Left lung (tissue), 10 donors: Measurements from ENCODE around the gene HOXB1. TPM values are rescaled to one million over a fixed set of nuclear protein-coding genes. Genes with fewer than 3 reads are reported as not detected.
A peak's percentile ranks its signal among the peaks of the same experiment; 100 is the strongest.

Source experiments
- ATAC-seq: fragments of 200-7000 bp; cut with Tn5 transposase; one replicate; pipeline ENCODE4 v1.9.1; 2020; ENCODE audit warnings: moderate library complexity
- DNase-seq, 4 donors: peaks; one replicate each; pipeline ENCODE4 v3.0.0-alpha.2; 2013 to 2020
- H3K27ac ChIP-seq, 2 donors: fragments of 200-600 bp; sonication (generic) in 1 of 2; one replicate each; pipeline versions ENCODE4 v1.5.0 to v1.8.0; 2020 to 2021
- H3K27me3 ChIP-seq, 2 donors: fragments of 200-600 bp; sonication (generic) in 1 of 2; one replicate each; pipeline versions ENCODE4 v1.5.0 to v1.8.0; 2020 to 2021
- H3K36me3 ChIP-seq, 2 donors: fragments of 200-600 bp; sonication (generic) in 1 of 2; one replicate each; pipeline versions ENCODE4 v1.5.0 to v1.8.0; 2020 to 2021
- H3K4me1 ChIP-seq, 2 donors: fragments of 200-600 bp; one replicate each; pipeline ENCODE4 v1.8.0; 2021
- H3K4me3 ChIP-seq, 2 donors: fragments of 200-600 bp; sonication (generic) in 1 of 2; one replicate each; pipeline versions ENCODE4 v1.5.0 to v1.8.0; 2020 to 2021; ENCODE audit warnings: mild to moderate bottlenecking in 1 of 2
- H3K9me3 ChIP-seq, 2 donors: fragments of 200-600 bp; sonication (generic) in 1 of 2; one replicate each; pipeline versions ENCODE4 v1.5.0 to v1.8.0; 2020 to 2021
- intact Hi-C, 2 donors: fragments of 100-400 bp; cut with DNase I; formaldehyde crosslinking; loops; one replicate each; pipeline versions ENCODE4 v1.11.2 to v1.14.2; 2022
- polyA plus RNA-seq, 6 donors: library from polyadenylated mRNA; unstranded; fragments of 120-200 nt; gene quantifications; one replicate each; pipeline ENCODE4 v1.2.1, GENCODE V29; 2013; ENCODE audit not compliant: insufficient read length in 6 of 6
- total RNA-seq, 2 donors: library from RNA; stranded (reverse); fragmentation: NEBNext Ultra II Directional; extraction: Animal tissue kit (Norgen Biotek cat#: 25700); gene quantifications; one replicate each; pipeline ENCODE4 v1.2.1, GENCODE V29; 2021
- TF ChIP-seq, protein P1 (sequence below), 2 donors: fragments of 200-600 bp; sonication (generic) in 1 of 2; IDR thresholded peaks; one replicate each; pipeline versions ENCODE4 v1.5.0 to v1.8.0; 2021; ENCODE audit warnings: antibody characterized with exemption in 2 of 2
- donor health status: DM: no; HTN: yes; CAD: no.
- donor health status: DM: no; HTN: no; CAD: no.

Gene HOXB1
- total and polyA plus RNA-seq, 8 donors = 0.09 to 0.39 (median 0.10) TPM; not detected in 3

DNA sequence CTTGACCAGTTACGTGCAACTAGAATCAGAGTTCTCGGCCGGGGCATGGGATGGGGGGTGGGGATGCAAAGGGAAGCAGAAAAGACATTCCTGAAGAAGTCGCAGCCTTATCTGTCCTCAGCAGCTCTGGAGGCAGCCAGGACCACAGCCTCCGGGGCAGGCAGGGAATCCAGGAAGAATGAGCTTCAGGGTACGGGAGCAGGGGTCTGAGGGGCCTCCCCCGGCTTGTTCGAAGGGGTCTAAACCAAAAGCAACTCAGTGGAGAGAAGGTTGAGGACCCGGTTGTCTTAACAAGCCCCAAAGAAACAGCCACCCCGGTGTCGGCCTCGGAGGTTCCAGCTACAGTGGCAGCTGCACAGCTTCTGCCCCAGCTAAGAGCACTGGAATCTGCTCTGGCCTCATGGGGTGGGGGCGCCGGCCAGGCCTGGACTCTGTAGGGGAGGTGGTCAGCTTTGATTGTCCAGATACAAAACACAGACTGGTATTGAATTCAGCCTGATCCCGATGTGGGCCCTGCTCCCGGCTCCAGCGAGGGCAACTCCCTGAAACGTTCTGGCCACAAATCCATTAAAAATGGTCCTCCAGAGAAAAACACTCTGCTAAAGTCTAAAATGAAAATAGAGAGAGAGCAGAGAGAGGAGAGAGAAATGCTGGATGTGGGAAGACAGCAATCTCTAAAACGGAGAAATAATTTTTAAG lies 39.7 kb upstream of the HOXB1 start:
- Histone ChIP-seq H3K4me1 (peaks cover 3 to 23% of the 10 kb centered on the region in 2 donors), H3K36me3 (no peaks in the 10 kb centered on the region), H3K27ac (peak overlapping the region; percentile 31 to 95), H3K9me3 (no peaks in the 10 kb centered on the region), H3K27me3 (peaks cover 46 to 100% of the 10 kb centered on the region in 2 donors), H3K4me3 (peak overlapping the region in 1 of 2 donors; percentile 5)
- intact Hi-C loops = no loop called here
- no peak for DNase-seq
- ATAC-seq = no peak
- TF ChIP-seq, protein P1, sequence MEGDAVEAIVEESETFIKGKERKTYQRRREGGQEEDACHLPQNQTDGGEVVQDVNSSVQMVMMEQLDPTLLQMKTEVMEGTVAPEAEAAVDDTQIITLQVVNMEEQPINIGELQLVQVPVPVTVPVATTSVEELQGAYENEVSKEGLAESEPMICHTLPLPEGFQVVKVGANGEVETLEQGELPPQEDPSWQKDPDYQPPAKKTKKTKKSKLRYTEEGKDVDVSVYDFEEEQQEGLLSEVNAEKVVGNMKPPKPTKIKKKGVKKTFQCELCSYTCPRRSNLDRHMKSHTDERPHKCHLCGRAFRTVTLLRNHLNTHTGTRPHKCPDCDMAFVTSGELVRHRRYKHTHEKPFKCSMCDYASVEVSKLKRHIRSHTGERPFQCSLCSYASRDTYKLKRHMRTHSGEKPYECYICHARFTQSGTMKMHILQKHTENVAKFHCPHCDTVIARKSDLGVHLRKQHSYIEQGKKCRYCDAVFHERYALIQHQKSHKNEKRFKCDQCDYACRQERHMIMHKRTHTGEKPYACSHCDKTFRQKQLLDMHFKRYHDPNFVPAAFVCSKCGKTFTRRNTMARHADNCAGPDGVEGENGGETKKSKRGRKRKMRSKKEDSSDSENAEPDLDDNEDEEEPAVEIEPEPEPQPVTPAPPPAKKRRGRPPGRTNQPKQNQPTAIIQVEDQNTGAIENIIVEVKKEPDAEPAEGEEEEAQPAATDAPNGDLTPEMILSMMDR (IDR thresholded peaks at IDR 0.05) = no peak

- TF ChIP-seq, protein P1 (IDR thresholded peaks at IDR 0.05) = no peak
- Histone ChIP-seq H3K9me3 (no peaks in the 10 kb centered on the region), H3K27ac (peak overlapping the region; percentile 31 to 95), H3K4me1 (peaks cover 3 to 19% of the 10 kb centered on the region in 2 donors), H3K36me3 (no peaks in the 10 kb centered on the region), H3K4me3 (no peak overlapping the region), H3K27me3 (peaks cover 46 to 100% of the 10 kb centered on the region in 2 donors)
- intact Hi-C loops = no loop called here
- no peak for ATAC-seq
- no peak for DNase-seq
These were observed 39.0 kb upstream of the HOXB1 start for GRCh38 chr17:48569674-48570324.

DNA sequence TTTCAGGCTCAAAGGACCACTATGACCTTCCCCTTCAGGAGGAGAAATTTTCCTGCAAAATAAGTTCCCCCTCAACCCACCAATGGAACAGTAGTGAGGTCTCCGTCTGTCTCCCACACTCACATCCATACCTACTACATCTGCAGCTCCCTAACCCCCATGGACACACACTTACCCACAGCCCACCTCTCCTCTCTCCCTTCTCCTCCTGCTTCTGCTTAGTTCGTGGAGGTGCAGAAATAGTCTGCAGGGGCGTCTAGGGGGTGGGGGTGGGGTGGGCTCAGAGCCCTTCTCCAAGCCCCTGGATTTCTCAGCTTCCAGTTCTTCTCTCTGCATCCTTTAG lies 38.4 kb upstream of the HOXB1 start:
- intact Hi-C loops = no loop called here
- Histone ChIP-seq H3K27me3 (peaks cover 46 to 100% of the 10 kb centered on the region in 2 donors), H3K4me1 (peaks cover 3 to 19% of the 10 kb centered on the region in 2 donors), H3K36me3 (no peaks in the 10 kb centered on the region), H3K4me3 (no peak overlapping the region), H3K27ac (peak overlapping the region in 1 of 2 donors; percentile 95), H3K9me3 (no peaks in the 10 kb centered on the region)
- ATAC-seq (no peak), DNase-seq (no peak)
- TF ChIP-seq, protein P1 (IDR thresholded peaks at IDR 0.05) = no peak

DNA sequence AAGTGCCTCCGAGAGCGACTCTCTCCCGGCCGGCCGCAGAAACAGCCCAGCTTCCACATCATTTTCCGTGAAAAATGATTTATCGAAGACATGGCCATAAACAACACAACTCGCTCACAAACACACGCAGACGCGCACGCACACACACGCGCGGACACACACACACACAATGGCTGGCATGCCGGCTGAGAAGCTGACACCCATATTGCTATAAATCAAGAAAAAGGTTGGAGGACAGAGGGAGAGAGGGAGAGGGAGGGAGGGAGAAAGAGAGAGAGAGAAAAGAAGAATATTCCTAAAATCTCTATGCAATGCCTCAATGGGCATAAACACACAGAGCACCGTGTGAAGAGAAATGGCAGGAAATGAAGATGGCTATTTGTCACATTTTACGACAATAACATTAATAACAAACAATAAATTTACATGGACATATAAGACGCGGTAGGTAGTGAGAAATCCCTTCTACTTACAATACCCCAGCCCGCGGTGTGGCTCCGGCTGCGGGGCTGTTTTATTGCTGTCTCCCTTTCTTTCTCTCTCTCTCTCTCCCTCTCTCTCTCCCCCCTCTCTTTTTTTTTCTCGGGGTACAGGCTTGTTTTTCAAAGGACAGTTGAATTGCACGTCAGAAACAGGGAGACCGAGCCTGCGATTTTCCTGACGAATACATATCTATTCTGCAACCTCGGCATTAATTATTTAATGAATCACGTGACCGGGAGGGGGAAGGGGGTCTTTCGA lies 37.9 kb upstream of the HOXB1 start:
- H3K27ac ChIP-seq = peak overlapping the region; percentile 3 to 95
- H3K4me3 ChIP-seq = no peak overlapping the region
- DNase-seq (no peak), ATAC-seq (no peak)
- no peaks in the 10 kb centered on the region for H3K9me3 ChIP-seq
- no peaks in the 10 kb centered on the region for H3K36me3 ChIP-seq
- peaks cover 48 to 100% of the 10 kb centered on the region in 2 donors for H3K27me3 ChIP-seq
- TF ChIP-seq, protein P1 (IDR thresholded peaks at IDR 0.05) = no peak
- intact Hi-C loops = no loop called here
- peaks cover 3 to 19% of the 10 kb centered on the region in 2 donors for H3K4me1 ChIP-seq
